GM21717 (cell line): Measurements from ENCODE around the gene MITF.
"Not testable (repeated sequence)": the region's sequence is repeated elsewhere in the genome, so short reads cannot be mapped to it uniquely, and the experiment has no call there.

Experiments
- ATAC-seq: cut with Tn5 transposase; IDR thresholded peaks from one replicate; pipeline ENCODE4 v1.9.1; 2021; ENCODE audit warnings: mild to moderate bottlenecking, moderate library complexity; ENCODE audit not compliant: unreplicated experiment

MITF gene

DNA sequence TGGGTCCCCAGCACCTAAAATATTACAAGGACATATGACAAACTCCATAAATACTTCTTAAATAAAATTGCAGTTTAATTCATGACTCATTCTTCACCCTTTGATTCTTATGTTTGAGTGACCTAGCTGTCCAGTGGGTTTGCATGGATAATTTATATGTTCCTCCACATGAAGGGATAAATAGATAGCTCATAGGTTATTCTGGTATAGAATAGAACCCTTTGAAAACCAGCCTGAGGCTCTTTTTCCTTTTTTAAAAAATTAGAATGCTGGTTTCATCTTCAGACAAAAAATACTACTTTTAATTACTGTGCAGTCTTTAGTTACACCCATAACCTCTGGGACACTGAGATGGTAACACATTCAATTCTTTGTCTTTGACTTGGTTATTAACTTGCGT, 163.1 kb downstream of the MITF start:
- no peak for ATAC-seq

DNA sequence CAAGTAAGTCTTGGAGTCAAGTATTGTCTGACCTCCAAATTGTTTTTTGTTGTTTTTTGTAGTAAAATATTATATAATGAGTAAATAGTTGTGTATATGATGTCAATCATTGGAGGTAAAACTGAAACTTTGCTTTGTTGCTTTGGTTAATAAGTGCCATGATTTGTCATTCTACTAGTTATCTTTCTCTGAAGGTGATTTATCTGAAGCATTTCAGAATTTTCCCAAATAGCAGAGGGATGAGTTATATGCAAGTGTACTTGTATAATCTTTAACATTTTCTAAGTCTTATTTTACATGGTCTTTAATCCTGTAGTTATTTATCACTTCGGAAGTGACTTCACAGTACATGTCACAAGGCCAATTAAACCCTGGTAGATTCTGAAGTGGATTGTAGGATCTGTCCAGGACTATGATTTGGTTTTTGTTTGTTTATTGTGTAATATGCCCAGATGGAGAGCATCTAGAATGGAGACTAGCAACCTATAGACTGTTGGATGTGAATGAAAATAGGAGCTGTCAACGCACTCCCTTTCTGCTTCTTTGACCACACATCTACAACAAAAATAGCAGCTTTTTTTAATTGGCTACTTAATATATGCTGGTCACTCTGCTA, 167.2 kb downstream of the MITF start:
- ATAC-seq, result no peak

DNA sequence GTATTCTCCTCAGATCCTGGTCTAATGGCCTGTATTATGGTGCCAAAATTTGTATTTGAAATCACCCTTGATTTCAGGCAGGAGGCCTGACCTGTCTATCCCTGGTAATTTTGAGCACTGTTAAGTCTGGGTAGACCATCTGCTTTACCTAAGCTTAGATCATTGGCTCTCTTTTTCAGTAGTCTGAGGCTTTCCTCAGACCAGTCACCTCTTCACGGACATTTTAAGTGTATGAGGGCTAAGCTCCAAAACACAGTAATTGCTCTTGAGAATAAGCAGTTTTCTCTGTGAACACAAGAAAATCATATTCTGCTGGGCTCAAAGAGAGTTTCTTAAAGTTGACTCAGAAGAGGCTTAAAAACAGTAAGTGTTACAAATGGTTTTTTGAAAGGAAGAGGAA, 168.3 kb downstream of the MITF start:
- no peak for ATAC-seq

DNA sequence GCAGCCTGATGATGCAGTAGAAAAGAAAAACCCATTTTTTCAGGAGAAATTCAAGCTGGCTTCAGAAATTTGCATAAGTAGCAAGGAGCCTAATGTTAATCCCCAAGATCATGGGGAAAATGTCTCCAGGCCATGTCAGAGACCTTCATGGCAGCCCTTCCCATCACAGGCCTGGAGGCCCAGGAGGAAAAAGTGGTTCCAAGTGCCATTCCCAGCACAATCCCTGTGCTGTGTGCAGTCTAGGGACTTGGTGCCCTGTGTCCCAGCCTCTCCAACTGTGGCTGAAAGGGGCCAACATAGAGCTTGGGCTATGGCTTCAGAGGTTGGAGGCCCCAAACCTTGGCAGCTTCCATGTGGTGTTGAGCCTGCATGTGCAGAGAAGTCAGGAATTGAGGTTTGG, 170.6 kb downstream of the MITF start:
- ATAC-seq, result not testable (repeated sequence)

DNA sequence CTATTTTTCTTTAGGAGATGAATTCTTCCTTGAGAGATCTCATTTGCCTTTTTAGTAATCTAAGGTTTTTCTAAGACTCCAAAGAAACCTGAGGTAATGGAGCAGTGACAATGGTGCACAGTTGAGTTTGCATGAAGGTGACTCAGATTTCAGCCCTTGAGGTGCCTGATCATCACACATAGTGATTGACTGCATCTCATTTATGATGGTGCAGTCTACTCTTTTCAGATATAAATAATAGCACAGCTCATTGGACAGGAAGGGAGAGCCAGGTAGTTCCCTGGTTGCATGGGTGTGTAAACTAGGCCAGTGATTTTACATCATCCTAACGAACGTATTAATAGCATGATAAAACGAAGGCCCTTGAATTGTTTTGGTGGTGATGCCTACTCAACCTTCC, 174.2 kb downstream of the MITF start:
- no peak for ATAC-seq

DNA sequence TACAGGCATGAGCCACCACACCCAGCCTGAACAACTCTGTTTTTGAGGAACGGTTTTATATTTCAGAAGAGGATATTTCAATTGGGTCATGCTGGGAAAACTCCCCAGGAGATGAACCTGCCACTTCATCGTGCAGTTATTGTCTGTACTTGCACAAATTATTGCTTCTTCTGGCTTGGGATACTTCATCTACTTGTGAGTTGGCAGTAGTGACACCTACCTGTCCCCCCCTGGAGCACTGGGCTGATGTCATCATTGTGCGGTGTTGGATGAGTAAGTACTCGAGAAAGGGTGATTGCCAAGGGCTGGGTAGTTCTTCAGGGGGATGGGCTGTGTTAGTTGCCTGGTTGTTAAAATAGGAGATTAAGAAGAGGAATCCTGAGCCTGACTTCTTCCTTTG, 175.1 kb downstream of the MITF start:
- no peak for ATAC-seq

DNA sequence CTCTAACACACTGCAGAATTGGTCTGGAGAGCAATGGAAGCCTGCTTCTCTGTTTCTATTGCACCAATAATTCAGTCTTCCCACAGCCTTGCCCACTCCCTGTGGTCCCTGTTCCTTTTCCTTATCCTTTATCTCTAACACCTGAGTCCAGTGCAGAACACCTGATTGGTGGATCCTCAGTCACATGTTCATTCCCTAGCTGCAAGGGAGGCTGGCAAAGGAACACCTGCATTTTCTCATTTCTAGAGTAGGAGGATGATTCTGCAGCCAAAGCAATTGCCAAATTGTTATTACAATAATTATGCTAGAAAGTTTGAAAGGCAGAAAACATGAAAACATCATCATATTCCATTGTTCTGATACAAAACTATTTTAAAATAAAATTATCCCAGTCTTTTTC, 176.5 kb downstream of the MITF start:
- ATAC-seq, result no peak

DNA sequence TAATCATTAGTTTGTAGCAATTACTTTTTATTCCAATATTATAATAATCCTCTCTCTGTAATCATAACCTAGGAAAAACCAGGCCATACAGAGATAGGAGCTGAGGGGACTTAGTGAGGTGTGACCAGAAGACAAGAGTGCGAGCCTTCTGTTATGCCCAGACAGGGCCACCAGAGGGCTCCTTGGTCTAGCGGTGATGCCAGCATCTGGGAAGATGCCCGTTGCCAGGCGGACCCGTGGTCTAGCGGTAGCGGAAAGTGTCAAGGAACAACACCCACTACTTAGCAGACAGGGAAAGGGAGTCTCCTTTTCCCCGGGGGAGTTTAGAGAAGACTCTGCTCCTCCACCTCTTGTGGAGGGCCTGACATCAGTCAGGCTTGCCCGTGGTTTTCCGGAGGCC, 180.7 kb downstream of the MITF start:
- ATAC-seq, result not testable (repeated sequence)

DNA sequence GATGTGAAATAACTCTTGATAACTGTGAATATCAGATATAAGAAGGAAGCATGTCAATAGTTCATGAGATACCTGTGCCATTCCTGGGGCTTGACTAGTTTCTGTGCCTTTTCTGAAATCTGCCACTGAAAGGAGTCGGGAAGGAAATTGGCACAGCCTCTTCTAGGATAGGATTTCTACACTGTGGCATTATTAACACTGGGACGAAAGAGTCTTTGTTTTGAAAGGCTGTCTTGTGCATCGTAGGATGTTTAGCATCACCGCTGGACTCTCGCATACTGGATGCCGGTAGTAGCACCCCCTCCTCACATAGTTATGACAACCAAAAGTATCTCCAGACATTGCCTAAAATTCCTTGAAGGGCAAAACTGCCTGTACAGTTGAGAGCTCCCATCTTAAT, 182.4 kb downstream of the MITF start:
- ATAC-seq, result no peak

DNA sequence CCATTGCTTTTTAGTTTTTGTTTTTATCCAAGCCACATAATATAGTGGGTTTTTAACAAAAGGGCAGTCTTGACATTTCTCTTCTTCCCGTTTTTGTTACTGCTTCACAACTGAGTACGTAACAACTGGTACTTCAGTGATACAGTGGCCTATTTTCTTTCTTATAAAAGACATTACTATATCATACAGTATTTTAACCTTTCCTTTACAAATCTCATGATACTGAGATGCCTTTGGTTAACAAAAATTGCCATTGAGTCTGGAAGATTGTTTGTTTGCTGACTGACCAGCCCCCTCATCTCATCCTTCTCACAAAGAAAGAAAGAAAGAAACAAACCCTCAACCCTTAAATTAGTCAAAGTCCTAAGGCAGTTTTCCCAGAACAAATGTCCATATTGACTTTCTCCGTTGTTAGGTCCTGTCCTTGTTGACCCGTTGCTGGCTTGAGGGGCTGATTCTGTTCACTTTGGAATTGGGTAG, 183.3 kb downstream of the MITF start:
- no peak for ATAC-seq

DNA sequence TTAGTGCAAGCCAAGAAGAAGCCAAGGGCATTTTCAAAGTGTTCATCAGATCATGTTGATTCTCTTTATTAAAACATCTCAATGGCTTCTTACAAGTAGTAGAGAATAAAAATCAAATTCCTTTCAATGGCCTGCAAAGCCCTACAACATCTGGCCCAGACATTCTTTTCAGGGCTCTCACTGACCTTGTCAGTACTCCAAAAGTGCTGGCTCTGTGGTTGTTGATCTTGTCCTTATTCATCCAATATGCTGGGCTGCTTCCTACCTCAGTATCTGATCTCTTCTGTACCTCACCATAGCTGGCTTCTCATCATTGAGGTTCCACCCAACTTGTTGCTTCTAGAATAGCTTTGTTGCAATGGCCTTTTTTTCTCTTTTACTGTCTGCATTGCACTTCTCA, 186.2 kb downstream of the MITF start:
- no peak for ATAC-seq

DNA sequence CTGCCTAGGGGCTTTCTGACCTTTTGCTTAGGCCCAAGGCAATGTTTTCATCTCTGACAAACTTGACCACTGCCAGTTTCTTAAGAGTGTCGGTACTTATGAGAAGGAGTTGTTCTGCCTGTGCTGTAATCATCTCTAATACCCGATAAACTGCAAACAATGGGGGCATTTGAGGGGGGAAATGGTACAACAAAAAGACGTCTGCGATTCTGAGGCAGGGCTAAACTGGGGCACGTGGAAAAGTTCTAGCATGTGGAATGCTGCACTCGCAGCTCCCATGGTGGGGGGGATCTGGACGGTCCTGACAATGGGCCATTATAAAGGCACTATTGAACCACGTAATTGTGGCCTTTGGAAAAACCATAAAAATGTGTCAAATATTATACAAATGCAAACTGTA, 187.1 kb downstream of the MITF start:
- ATAC-seq, result no peak

DNA sequence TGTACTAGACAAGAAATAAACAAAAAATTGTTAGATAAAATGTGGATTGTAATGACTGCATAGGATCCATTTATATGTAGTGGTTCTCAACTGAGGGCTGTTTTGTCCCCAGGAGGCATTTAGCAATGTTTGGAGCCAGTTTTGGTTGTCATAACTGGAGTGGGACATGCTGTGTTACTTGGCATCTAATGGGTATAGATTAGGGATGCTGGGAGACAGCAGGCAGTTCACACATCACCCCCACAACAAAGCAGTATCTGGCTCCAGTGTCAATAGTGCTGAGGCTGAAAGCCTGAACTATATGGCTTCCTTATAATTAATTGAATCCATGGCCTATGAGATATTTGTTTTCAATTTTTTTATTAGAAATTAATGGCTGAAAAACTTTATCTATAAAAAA, 188.3 kb downstream of the MITF start:
- ATAC-seq, result no peak

DNA sequence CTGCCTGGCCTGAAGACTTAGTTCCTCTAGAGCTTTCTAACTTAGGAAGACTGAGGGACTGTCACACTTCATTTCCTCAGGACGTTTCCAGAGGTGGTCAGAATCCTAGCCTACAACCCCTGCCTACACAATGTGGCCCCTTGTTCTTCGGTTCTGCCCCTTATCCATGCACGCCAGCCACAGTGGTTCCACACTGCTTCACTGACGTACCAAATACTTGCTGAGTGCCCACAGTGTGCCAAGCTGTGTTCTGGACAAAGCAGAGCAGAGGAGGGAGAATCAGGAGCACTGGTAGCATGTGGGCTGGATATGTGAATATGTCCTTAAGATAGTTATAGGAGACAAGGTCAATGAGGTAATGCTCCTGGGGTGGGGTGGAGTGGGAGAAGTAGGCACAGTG, 189.8 kb downstream of the MITF start:
- no peak for ATAC-seq

DNA sequence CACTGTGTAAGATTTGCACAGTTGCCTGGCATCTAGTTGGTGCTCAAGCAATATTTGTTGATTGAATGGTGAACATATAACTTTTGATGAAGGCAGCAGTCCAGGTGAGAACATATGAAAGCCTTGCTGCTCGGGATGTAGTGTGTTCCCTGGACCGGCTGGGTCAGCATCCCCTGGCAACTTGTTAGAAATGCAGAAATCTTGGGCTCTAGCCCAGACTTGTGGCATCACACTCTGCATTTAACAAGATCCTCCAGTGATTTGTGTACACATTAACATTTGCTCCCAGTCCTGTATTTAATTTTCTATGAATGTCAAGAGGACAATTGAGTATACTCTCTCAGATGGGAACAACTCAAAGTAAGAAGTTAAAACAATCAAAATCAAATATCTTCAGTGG, 191.3 kb downstream of the MITF start:
- no peak for ATAC-seq

DNA sequence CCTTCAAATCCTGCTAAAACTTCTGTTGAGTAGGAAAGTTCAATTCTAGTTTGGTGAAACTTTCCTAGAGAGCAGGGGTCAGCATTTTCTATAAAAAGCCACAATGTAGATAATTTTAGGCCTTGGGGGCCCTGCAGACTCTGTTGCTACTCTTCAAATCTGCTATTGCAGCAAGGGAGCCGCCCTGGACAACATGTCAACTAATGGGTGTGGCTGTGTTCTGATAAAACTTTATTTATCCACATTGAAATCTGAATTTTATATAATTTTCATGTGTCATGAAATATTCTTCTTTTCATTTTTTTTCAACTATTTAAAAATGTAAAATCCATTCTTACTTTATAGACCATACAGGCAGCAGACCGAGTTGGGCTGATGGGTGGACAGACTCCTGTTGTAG, 192.8 kb downstream of the MITF start:
- ATAC-seq, result no peak

DNA sequence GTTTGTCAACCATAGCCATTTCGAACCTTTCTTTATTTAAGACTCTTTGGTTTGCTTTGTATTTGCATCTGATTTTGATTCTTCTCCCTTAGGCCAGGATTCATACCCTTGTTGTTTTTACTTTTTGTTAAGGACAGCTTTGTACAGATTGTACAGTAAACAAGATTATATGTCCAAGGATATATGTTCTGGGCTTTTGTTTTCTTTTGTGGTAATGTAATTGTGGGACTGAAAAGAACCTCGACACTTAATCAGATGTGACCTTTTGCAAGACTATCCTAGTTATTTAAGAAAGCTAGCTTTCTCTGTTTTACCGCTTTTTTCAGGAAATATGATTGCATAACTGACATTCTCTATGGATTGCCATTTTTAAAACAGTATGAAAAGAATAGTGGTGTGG, 193.2 kb downstream of the MITF start:
- ATAC-seq, result no peak

DNA sequence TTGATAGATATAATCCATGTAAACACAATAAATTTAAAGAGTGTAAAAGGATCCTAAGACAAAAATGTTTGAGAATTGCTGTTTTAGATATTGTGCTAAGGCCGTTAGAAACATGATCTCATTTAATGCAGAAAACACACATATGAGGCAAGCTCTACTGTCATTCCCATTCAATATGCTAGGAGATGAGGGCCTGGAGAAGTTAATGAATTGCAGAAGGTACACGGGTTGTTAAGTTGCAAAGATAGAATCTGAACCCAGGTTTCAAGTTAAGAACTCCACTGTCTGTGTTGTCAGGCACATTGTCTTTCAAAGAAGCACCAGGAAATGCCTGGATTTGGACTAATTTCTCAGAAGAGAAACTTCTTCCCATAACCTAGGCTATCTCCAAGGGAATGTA, 195.1 kb downstream of the MITF start:
- no peak for ATAC-seq

DNA sequence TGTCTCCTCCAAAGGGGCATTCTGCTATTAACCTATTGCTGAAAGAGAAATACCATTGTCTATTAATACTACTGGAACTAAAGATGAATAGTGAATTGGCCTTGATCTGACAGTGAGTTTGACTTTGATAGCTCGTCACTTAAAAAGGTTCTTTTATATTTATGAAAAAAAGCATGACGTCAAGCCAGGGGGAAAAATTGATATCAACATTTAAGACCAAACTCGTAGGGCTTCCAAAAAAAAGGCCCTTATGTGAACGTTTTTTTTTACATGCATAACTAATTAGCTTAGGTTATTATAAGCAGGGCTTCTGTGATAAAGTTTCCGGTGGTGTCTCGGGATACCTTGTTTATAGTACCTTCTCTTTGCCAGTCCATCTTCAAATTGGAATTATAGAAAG, 197.0 kb downstream of the MITF start:
- ATAC-seq, result no peak

DNA sequence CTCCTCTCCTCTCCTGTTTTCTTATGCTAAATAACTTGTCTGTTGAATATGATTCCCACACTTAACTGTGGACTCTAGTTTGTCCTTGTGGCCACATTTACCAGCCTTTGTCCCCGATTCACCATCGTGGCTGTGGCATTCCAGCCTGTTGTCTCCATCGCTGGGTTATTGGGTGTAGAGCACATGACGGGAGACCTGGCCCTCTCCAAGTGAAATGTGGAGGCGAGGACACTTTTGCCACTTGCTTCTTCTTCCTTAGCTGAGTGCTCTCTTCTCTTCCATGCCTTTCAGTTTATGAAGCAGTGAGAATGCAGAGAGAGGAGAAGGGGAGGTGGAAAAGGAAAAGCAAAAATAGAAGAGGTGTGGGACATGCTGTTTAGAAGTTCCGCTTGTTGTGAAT, 198.8 kb downstream of the MITF start:
- ATAC-seq, result no peak

DNA sequence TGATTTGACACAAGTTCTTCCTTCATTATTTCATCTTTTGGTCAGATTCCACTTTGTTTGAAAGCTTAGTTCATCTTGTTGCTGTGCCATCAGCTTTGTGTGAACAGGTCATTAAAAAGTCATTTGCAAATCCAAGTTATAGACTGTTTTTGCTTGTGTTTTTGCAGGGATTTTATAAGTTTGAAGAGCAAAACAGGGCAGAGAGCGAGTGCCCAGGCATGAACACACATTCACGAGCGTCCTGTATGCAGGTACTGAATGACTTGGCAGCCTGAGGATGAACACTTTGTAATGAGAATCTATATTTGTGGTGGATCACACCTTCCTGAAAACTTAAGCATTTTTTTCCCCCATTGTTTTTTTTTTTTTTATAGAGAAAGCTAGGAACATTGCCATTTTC, 199.7 kb downstream of the MITF start:
- ATAC-seq, result no peak

DNA sequence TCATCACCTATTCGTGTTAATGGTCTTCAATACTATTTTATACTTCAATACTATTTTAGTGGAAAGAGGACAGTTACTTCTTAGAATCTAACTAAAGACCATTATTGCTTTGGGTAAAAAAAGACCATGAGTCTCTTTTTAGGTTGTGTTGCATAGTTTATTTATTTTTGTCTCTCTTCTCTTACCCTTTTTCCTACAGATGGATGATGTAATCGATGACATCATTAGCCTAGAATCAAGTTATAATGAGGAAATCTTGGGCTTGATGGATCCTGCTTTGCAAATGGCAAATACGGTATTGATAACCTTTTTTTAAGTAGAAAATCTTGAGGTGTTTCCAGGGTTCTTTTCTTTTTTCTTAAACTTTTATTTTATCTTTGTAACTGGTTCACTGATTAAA, 201.8 kb downstream of the MITF start:
- ATAC-seq, result no peak

DNA sequence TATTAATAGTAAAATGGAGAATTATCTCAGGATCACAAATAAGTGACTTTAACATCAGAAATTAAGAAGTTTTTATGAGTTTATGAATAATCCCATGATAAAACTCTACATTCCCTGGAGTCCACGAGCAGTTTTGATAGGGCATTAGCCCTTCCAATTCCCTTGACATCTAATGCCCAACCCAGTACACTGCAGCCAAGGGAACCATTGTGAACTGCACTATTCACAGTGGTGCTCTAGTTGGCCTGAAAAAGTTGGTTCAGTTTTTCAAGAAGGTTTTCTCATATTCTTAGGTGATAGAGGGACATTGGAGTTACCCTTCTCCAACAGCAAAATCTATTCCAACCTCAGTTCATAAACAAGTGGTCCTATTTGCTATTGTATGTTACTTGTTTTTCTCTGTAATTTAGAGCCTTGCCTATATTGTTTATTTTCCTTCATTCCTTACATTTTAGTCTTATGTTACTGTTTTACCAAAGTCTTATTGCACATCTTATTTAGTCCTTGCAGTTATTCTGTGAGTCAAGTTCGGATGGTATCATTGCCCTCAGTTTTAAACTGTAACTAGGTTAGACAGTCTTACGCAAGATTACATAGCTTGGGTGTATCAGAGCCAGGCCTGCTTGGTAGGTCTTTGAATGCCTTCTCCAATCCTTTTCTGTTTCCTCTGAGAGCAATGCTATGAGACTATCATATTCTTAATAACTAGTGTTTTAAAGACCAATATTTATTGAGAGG, 202.3 kb downstream of the MITF start:
- no peak for ATAC-seq
